ENCODE results near the gene ARHGAP45. TPM values are rescaled to one million over a fixed set of nuclear protein-coding genes. Genes with fewer than 3 reads are reported as not detected.

Gene ARHGAP45
- polyA plus RNA-seq, 2 of the 4 experiments (the other 2 are of a cell fraction), result 1.2 to 1.9 TPM

GRCh38 chr19:1094655-1094977, 27.6 kb downstream of the ARHGAP45 start:
- no peak for FAIRE-seq
- ChIA-PET CTCF (interaction anchor here (1.4 to 2.5 kb wide), 4 partner anchors 19 to 172 kb away, joined by 3 to 10 read pairs (median 4); no protein-coding TSS in a partner anchor), POLR2A (interaction anchor here (0.6 to 1.3 kb wide), 4 partner anchors 12 to 84 kb away, joined by 3 to 6 read pairs (median 4); no protein-coding TSS in a partner anchor)
- no peak for DNase-seq (ENCODE audit: low read depth in 1 of 2, low spot score in 1 of 2)
- peak overlapping the region; percentile 80 for H3K4me3 ChIP-seq
- peaks cover 4% of the 10 kb centered on the region; the same call in 2 of the 3 replicates for H3K9me3 ChIP-seq
- H3K4me1 ChIP-seq, result peaks cover 34% of the 10 kb centered on the region
- 5% methylated on average over 4 of the region's 19 CpGs for WGBS (ENCODE audit: missing lambda C conversion rate)
- TF ChIP-seq NR3C1 (IDR thresholded peaks at IDR 0.05) (no peak), FOXS1 (CRISPR knock-in tag; IDR thresholded peaks at IDR 0.05) (no peak), KDM5A (IDR thresholded peaks at IDR 0.05) (no peak), ATOH8 (CRISPR knock-in tag; IDR thresholded peaks at IDR 0.05; ENCODE audit: low read depth) (no peak), HMGXB4 (CRISPR knock-in tag; IDR thresholded peaks at IDR 0.05; ENCODE audit: borderline replicate concordance) (no peak), FOSL2 (IDR thresholded peaks at IDR 0.05) (no peak), FOSL2 (CRISPR knock-in tag; IDR thresholded peaks at IDR 0.05) (no peak), ELK1 (IDR thresholded peaks at IDR 0.05; ENCODE audit: low read depth, low read length) (no peak), RNF2 (IDR thresholded peaks at IDR 0.05; ENCODE audit: borderline replicate concordance, low read depth) (no peak), MAFK (IDR thresholded peaks at IDR 0.05; ENCODE audit: partially characterized antibody) (no peak), GATA3 (IDR thresholded peaks at IDR 0.05; ENCODE audit: borderline replicate concordance) (no peak), ZC3H11A (IDR thresholded peaks at IDR 0.05) (no peak), CHD2 (IDR thresholded peaks at IDR 0.05; ENCODE audit: low read length, partially characterized antibody) (no peak), CBX8 (IDR thresholded peaks at IDR 0.05) (no peak), ZSCAN20 (CRISPR knock-in tag; IDR thresholded peaks at IDR 0.05) (no peak)
- peak overlapping the region; percentile 84 to 97 for H3K27ac ChIP-seq
- ATAC-seq, result no peak; a peak in 1 of 6 replicates
- H3K4me2 ChIP-seq, result peak overlapping the region; percentile 93

- Histone ChIP-seq H3K4me1 (peaks cover 34% of the 10 kb centered on the region), H3K9me3 (peaks cover 9% of the 10 kb centered on the region; the same call in 2 of the 3 replicates), H3K27ac (peak within 1 kb of the TSS; percentile 84 to 97), H3K4me3 (peak within 1 kb of the TSS; percentile 80), H3K4me2 (peak within 1 kb of the TSS; percentile 93)
- TF ChIP-seq RARB (CRISPR knock-in tag; IDR thresholded peaks at IDR 0.05) (no peak), GATA3 (IDR thresholded peaks at IDR 0.05; ENCODE audit: borderline replicate concordance) (0 out of 2 replicates have a peak, but pooled peaks have one; percentile 13), POLR2A (IDR thresholded peaks at IDR 0.05; ENCODE audit: low read length) (peak; percentile 83), BCL3 (IDR thresholded peaks at IDR 0.05) (0 out of 3 replicates have a peak, but pooled peaks have one; percentile 26), REST (IDR thresholded peaks at IDR 0.05) (peak; percentile 81), CHD2 (IDR thresholded peaks at IDR 0.05; ENCODE audit: low read length, partially characterized antibody) (peak; percentile 86), MAX (IDR thresholded peaks at IDR 0.05) (peak; percentile 63), MAZ (IDR thresholded peaks at IDR 0.05; ENCODE audit: borderline replicate concordance, low read depth, low read length) (0 out of 2 replicates have a peak, but pooled peaks have one; percentile 48), HDAC2 (IDR thresholded peaks at IDR 0.05) (no peak), JUN (IDR thresholded peaks at IDR 0.05) (peak; percentile 70 to 91; a peak in 3 of 5 replicates)
- peak; percentile 72 for FAIRE-seq
- WGBS (ENCODE audit: missing lambda C conversion rate), result 1% methylated on average over 10 of the region's 81 CpGs
- ATAC-seq, result peak; percentile 91 to 93
- DNase-seq (ENCODE audit: low read depth in 1 of 2, low spot score in 1 of 2), result peak; percentile 79 to 97
- POLR2A ChIA-PET, result interaction anchor here (0.6 to 1.3 kb wide), 5 partner anchors 9 to 20 kb away, joined by 3 to 6 read pairs (median 4); partner anchors contain the start of gene GPX4
- CTCF ChIA-PET, result interaction anchor here (1.4 to 2.5 kb wide), 3 partner anchors 19 to 172 kb away, joined by 3 to 10 read pairs (median 3); no protein-coding TSS in a partner anchor
These were observed 28.2 kb downstream of the ARHGAP45 start, which contains the start of gene POLR2E for GRCh38 chr19:1094978-1095701. TSS of gene POLR2E (minus strand) at chr19:1095375. CDS start at chr19:1095315, 60 bp downstream.

Measured in A549 (cell line).